SK-N-SH treated with all-trans-retinoic acid at 6 μM for 48 hours (cell line): ENCODE results near the gene TMEM139.

Source experiments
- ATAC-seq: fragments of 200-7000 bp; cut with Tn5 transposase; 3 replicates; pipeline ENCODE4 v1.9.1; 2020; ENCODE audit warnings: mild to moderate bottlenecking, moderate library complexity
- ARNTL ChIP-seq: fragments of 450-650 bp; formaldehyde crosslinking; IDR thresholded peaks from 2 replicates; pipeline ENCODE4 v1.5.0; 2020; ENCODE audit warnings: low read depth, mild to moderate bottlenecking, moderate library complexity, borderline replicate concordance
- BACH2 ChIP-seq: fragments of 250-450 bp; sonication (Bioruptor Pico); IDR thresholded peaks from 2 replicates; pipeline ENCODE4 v1.9.0; 2021; ENCODE audit warnings: mild to moderate bottlenecking, borderline replicate concordance
- CREB5 ChIP-seq: fragments of 250-450 bp; sonication (Bioruptor Pico); IDR thresholded peaks from 2 replicates; pipeline ENCODE4 v1.5.1; 2020; ENCODE audit warnings: low read depth, mild to moderate bottlenecking, moderate library complexity
- CSDC2 ChIP-seq: fragments of 250-450 bp; sonication (Bioruptor Pico); IDR thresholded peaks from 2 replicates; pipeline ENCODE4 v1.5.0; 2020; ENCODE audit warnings: mild to moderate bottlenecking, moderate library complexity
- GLIS3 ChIP-seq: fragments of 250-450 bp; sonication (Bioruptor Pico); IDR thresholded peaks from 2 replicates; pipeline ENCODE4 v1.5.0; 2020; ENCODE audit warnings: mild to moderate bottlenecking, moderate library complexity
- ISL1 ChIP-seq: fragments of 250-450 bp; sonication (Bioruptor Pico); IDR thresholded peaks from 2 replicates; pipeline ENCODE4 v2.1.2; 2022; ENCODE audit warnings: mild to moderate bottlenecking, moderate library complexity
- OSR1 ChIP-seq: fragments of 250-450 bp; sonication (Bioruptor Pico); IDR thresholded peaks from 2 replicates; pipeline ENCODE4 v1.8.0; 2022; ENCODE audit warnings: moderate library complexity, mild to moderate bottlenecking, inconsistent platforms
- PATZ1 ChIP-seq: fragments of 250-450 bp; sonication (Bioruptor Pico); IDR thresholded peaks from 2 replicates; pipeline ENCODE4 v1.8.0; 2020; ENCODE audit warnings: mild to moderate bottlenecking, moderate library complexity, borderline replicate concordance
- POU6F1 ChIP-seq: fragments of 250-450 bp; sonication (Bioruptor Pico); IDR thresholded peaks from 2 replicates; pipeline ENCODE4 v1.8.0; 2021; ENCODE audit warnings: low read depth, mild to moderate bottlenecking, moderate library complexity, borderline replicate concordance
- RARB ChIP-seq: fragments of 250-450 bp; sonication (Bioruptor Pico); IDR thresholded peaks from 2 replicates; pipeline ENCODE4 v1.8.0; 2021; ENCODE audit warnings: mild to moderate bottlenecking, moderate library complexity
- SNAI2 ChIP-seq: fragments of 250-450 bp; sonication (Bioruptor Pico); IDR thresholded peaks from 2 replicates; pipeline ENCODE4 v1.5.0; 2020; ENCODE audit warnings: mild to moderate bottlenecking, moderate library complexity
- TCF4 ChIP-seq: fragments of 250-450 bp; sonication (Bioruptor Pico); IDR thresholded peaks from 2 replicates; pipeline ENCODE4 v1.8.0; 2021; ENCODE audit warnings: mild to moderate bottlenecking, moderate library complexity, borderline replicate concordance
- TOX ChIP-seq: fragments of 250-450 bp; sonication (Bioruptor Pico); IDR thresholded peaks from 2 replicates; pipeline ENCODE4 v1.8.0; 2021; ENCODE audit warnings: mild to moderate bottlenecking, moderate library complexity, borderline replicate concordance
- TSHZ2 ChIP-seq: fragments of 250-450 bp; sonication (Bioruptor Pico); IDR thresholded peaks from 2 replicates; pipeline ENCODE4 v1.5.0; 2020; ENCODE audit warnings: mild to moderate bottlenecking, moderate library complexity
- ZC3H10 ChIP-seq: fragments of 250-450 bp; sonication (Bioruptor Pico); IDR thresholded peaks from 2 replicates; pipeline ENCODE4 v1.5.1; 2021; ENCODE audit warnings: mild to moderate bottlenecking, moderate library complexity
- ZFP3 ChIP-seq: fragments of 250-450 bp; sonication (Bioruptor Pico); IDR thresholded peaks from 2 replicates; pipeline ENCODE4 v1.5.0; 2020; ENCODE audit warnings: mild to moderate bottlenecking, moderate library complexity
- ZFP30 ChIP-seq: fragments of 450-650 bp; formaldehyde crosslinking; IDR thresholded peaks from 2 replicates; pipeline ENCODE4 v1.5.0; 2022; ENCODE audit warnings: mild to moderate bottlenecking, moderate library complexity
- ZNF565 ChIP-seq: fragments of 450-650 bp; formaldehyde crosslinking; conservative IDR thresholded peaks from 2 replicates; pipeline ENCODE4 v1.5.0; 2020; ENCODE audit warnings: low read depth, mild to moderate bottlenecking, moderate library complexity
- ZNF70 ChIP-seq: fragments of 450-650 bp; formaldehyde crosslinking; IDR thresholded peaks from 2 replicates; pipeline ENCODE4 v1.5.0; 2020; ENCODE audit warnings: mild to moderate bottlenecking, moderate library complexity
- ZNF8 ChIP-seq: fragments of 450-650 bp; formaldehyde crosslinking; IDR thresholded peaks from 2 replicates; pipeline ENCODE4 v1.5.0; 2020; ENCODE audit warnings: mild to moderate bottlenecking, moderate library complexity

TMEM139 gene

GRCh38 chr7:143284591-143285469 is at the start of gene TMEM139:
Gene TMEM139 (plus strand): TSS chr7:143284958. CDS start chr7:143285958, 1,000 bp downstream.
- no peak for TF ChIP-seq BACH2 (CRISPR knock-in tag)
- no peak for TF ChIP-seq GLIS3 (CRISPR knock-in tag)
- TF ChIP-seq ZNF70 (CRISPR knock-in tag) = no peak
- no peak for TF ChIP-seq CREB5 (CRISPR knock-in tag)
- TF ChIP-seq TOX (CRISPR knock-in tag) = no peak
- no peak for TF ChIP-seq POU6F1
- TF ChIP-seq ARNTL = no peak
- TF ChIP-seq ZFP30 = no peak
- ATAC-seq = no peak

GRCh38 chr7:143235561-143235960 is 49.2 kb upstream of the TMEM139 start:
- TF ChIP-seq BACH2 (CRISPR knock-in tag) = no peak
- TF ChIP-seq ZNF8 = no peak
- TF ChIP-seq SNAI2 (CRISPR knock-in tag) = no peak
- TF ChIP-seq, all 23 proteins: peak for 0
- no peak for ATAC-seq

GRCh38 chr7:143236408-143236990 is 48.3 kb upstream of the TMEM139 start:
- ATAC-seq = no peak
- no peak for TF ChIP-seq BACH2 (CRISPR knock-in tag)
- no peak for TF ChIP-seq CSDC2
- no peak for TF ChIP-seq ZC3H10
- TF ChIP-seq ZFP3 (CRISPR knock-in tag) = no peak
- TF ChIP-seq GLIS3 (CRISPR knock-in tag) = no peak
- TF ChIP-seq TSHZ2 (CRISPR knock-in tag) = no peak
- no peak for TF ChIP-seq SNAI2 (CRISPR knock-in tag)
- TF ChIP-seq ISL1 (CRISPR knock-in tag) = no peak
- TF ChIP-seq RARB = no peak
- TF ChIP-seq ARNTL = no peak
- no peak for TF ChIP-seq ZNF565
- TF ChIP-seq ZFP30 = no peak
- TF ChIP-seq TCF4 (CRISPR knock-in tag) = no peak

GRCh38 chr7:143237366-143237765 is 47.4 kb upstream of the TMEM139 start:
- TF ChIP-seq ZFP3 (CRISPR knock-in tag) = no peak
- no peak for TF ChIP-seq TSHZ2 (CRISPR knock-in tag)
- TF ChIP-seq ZNF70 (CRISPR knock-in tag) = no peak
- no peak for TF ChIP-seq TCF4 (CRISPR knock-in tag)
- TF ChIP-seq ZNF565 = no peak
- TF ChIP-seq PATZ1 (CRISPR knock-in tag) = no peak
- no peak for TF ChIP-seq ZFP30
- no peak for TF ChIP-seq BACH2 (CRISPR knock-in tag)
- TF ChIP-seq RARB = no peak
- no peak for TF ChIP-seq OSR1 (CRISPR knock-in tag)
- no peak for TF ChIP-seq SNAI2 (CRISPR knock-in tag)
- no peak for TF ChIP-seq CSDC2
- no peak for ATAC-seq
